Ovary (tissue), 3 donors: Measurements from ENCODE around the gene SHROOM3.

Experiments used
- EP300 ChIP-seq: sonication (generic); formaldehyde crosslinking; IDR thresholded peaks from one replicate; pipeline ENCODE4 v1.6.1; 2017; ENCODE audit warnings: antibody characterized with exemption
- POLR2A ChIP-seq: fragments of 450-650 bp; IDR thresholded peaks from one replicate; pipeline ENCODE4 v1.6.1; 2017; ENCODE audit warnings: antibody characterized with exemption, mild to moderate bottlenecking, moderate library complexity
- TF ChIP-seq, protein P1 (sequence below), 3 donors: fragments of 450-650 bp in 2 of 3; fragments of 200-600 bp in 1 of 3; IDR thresholded peaks; one replicate each; pipeline versions ENCODE4 v1.5.1 to v1.8.0; 2016 to 2022; ENCODE audit warnings: antibody characterized with exemption in 3 of 3, mild to moderate bottlenecking in 1 of 3
- donor health status: DM: no; HTN: no; CAD: no.

DNA sequence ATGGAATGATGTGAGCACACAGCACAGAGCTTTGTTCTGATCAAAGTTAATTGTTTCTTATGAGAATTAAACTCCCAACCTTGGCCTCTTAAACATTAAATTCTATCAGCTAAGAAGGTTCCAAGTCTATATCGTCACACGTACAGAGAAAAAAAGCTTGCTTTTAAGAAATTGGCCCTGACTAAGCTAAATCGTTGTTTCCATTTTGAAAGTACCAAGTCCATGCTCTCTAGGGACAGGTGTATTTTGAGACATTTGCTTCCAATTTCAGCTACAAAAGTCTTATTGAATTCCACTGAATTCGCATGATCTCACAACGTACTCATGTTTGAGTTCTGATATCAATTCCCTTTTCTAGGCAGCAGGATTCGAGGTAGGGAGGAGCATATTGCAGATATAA is 157.4 kb downstream of the SHROOM3 start:
- TF ChIP-seq, protein P1, sequence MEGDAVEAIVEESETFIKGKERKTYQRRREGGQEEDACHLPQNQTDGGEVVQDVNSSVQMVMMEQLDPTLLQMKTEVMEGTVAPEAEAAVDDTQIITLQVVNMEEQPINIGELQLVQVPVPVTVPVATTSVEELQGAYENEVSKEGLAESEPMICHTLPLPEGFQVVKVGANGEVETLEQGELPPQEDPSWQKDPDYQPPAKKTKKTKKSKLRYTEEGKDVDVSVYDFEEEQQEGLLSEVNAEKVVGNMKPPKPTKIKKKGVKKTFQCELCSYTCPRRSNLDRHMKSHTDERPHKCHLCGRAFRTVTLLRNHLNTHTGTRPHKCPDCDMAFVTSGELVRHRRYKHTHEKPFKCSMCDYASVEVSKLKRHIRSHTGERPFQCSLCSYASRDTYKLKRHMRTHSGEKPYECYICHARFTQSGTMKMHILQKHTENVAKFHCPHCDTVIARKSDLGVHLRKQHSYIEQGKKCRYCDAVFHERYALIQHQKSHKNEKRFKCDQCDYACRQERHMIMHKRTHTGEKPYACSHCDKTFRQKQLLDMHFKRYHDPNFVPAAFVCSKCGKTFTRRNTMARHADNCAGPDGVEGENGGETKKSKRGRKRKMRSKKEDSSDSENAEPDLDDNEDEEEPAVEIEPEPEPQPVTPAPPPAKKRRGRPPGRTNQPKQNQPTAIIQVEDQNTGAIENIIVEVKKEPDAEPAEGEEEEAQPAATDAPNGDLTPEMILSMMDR (IDR thresholded peaks at IDR 0.05): no peak
- no peak for TF ChIP-seq POLR2A
- no peak for TF ChIP-seq EP300
